K562 (cell line): ENCODE data around the gene SREBF1. TPM values are rescaled to one million over a fixed set of nuclear protein-coding genes. Genes with fewer than 3 reads are reported as not detected.

Experiments
- CREM ChIP-seq: IDR thresholded peaks from 2 replicates; pipeline ENCODE4 v1.6.1; 2014; ENCODE audit warnings: antibody characterized with exemption, low read depth
- CTBP1 ChIP-seq: fragments of 450-650 bp; IDR thresholded peaks from 2 replicates; pipeline ENCODE4 v1.6.1; 2016; ENCODE audit warnings: borderline replicate concordance
- DPF2 ChIP-seq: fragments of 450-650 bp; IDR thresholded peaks from 2 replicates; pipeline ENCODE4 v1.6.1; 2016
- HDAC3 ChIP-seq: fragments of 450-650 bp; IDR thresholded peaks from 2 replicates; pipeline ENCODE4 v1.6.1; 2018; ENCODE audit warnings: borderline replicate concordance, mild to moderate bottlenecking, moderate library complexity; ENCODE audit not compliant: partially characterized antibody
- HNRNPLL ChIP-seq: fragments of 200-400 bp; formaldehyde crosslinking; IDR thresholded peaks from 2 replicates; pipeline ENCODE4 v1.6.1; 2017; ENCODE audit warnings: low read length, low read depth, mild to moderate bottlenecking; ENCODE audit not compliant: poor library complexity, severe bottlenecking
- KAT2B ChIP-seq: IDR thresholded peaks from one replicate; pipeline ENCODE4 v1.6.1; 2012; ENCODE audit warnings: low read depth, mild to moderate bottlenecking, control low read depth, inconsistent platforms, low read length, moderate library complexity
- NBN ChIP-seq: fragments of 450-650 bp; IDR thresholded peaks from 2 replicates; pipeline ENCODE4 v1.6.1; 2016; ENCODE audit warnings: low read depth, mild to moderate bottlenecking
- RB1 ChIP-seq: fragments of 450-650 bp; IDR thresholded peaks from 2 replicates; pipeline ENCODE4 v1.6.1; 2017; ENCODE audit warnings: low read depth, mild to moderate bottlenecking
- SMAD4 ChIP-seq: fragments of 250-450 bp; sonication (Bioruptor Pico); conservative IDR thresholded peaks from 2 replicates; pipeline ENCODE4 v1.8.0; 2021; ENCODE audit warnings: inconsistent platforms, mild to moderate bottlenecking, moderate library complexity
- SREBF1 ChIP-seq: fragments of 150-350 bp; IDR thresholded peaks from 2 replicates; pipeline ENCODE4 v1.6.1; 2014; ENCODE audit warnings: antibody characterized with exemption, low read depth, low read length, borderline replicate concordance
- TCF3 ChIP-seq: sonication (generic); formaldehyde crosslinking; IDR thresholded peaks from 2 replicates; pipeline ENCODE4 v1.4.0; 2020; ENCODE audit warnings: mild to moderate bottlenecking, missing genetic modification reagents
- TEAD1 ChIP-seq, 2 experiments: fragments of 450-650 bp in 1 of 2; sonication (generic) in 1 of 2; formaldehyde crosslinking; IDR thresholded peaks; 2 replicates each; pipeline versions ENCODE4 v1.4.0 to v1.8.0; 2020 to 2022; ENCODE audit warnings: mild to moderate bottlenecking in 2 of 2, missing genetic modification reagents in 1 of 2
- polyA plus RNA-seq, 8 experiments: library from polyadenylated mRNA; depleted of rRNA in 4 of 8; stranded (reverse) in 5 of 8; unstranded in 3 of 8; fragments of >200 nt; fragmentation: Nextera tagmentation in 2 of 8; fragmentation: Illumina TruSeq in 1 of 8; extraction: Ambion mirVana in 2 of 8; extraction: Trizol in 1 of 8; gene quantifications; 2 replicates each; pipeline versions ENCODE4 v1.2.1 to v1.2.3, GENCODE V29; 2011 to 2014; ENCODE audit warnings: inconsistent platforms in 1 of 8, missing spikeins in 1 of 8
- total RNA-seq, 7 experiments: library from RNA; depleted of rRNA in 6 of 7; stranded (reverse); fragments of >200 nt in 6 of 7; fragmentation: Illumina TruSeq in 2 of 7; extraction: Trizol in 2 of 7; gene quantifications; 2 replicates each; pipeline versions ENCODE4 v1.2.1 to v1.2.3, GENCODE V29; 2011 to 2021; ENCODE audit warnings: low replicate concordance in 1 of 7
- TF ChIP-seq, protein P1 (sequence below): sonication (generic); formaldehyde crosslinking; IDR thresholded peaks from 2 replicates; pipeline ENCODE4 v1.8.0; 2022; ENCODE audit warnings: missing genetic modification reagents, mild to moderate bottlenecking, moderate library complexity, borderline replicate concordance
- TF ChIP-seq, protein P2 (sequence below), 2 experiments: IDR thresholded peaks; 2 replicates each; pipeline ENCODE4 v1.6.1; 2011; ENCODE audit warnings: borderline replicate concordance in 1 of 2, control low read depth in 1 of 2, low read depth in 1 of 2, low read length in 1 of 2, mild to moderate bottlenecking in 1 of 2, mixed read lengths in 1 of 2, moderate library complexity in 1 of 2; ENCODE audit not compliant: insufficient read depth in 1 of 2, insufficient read length in 1 of 2, poor library complexity in 1 of 2, severe bottlenecking in 1 of 2; ENCODE audit errors: extremely low read depth in 1 of 2
- TF ChIP-seq, protein P3 (sequence below), 2 experiments: fragments of 150-350 bp in 1 of 2; IDR thresholded peaks; 2 replicates each; pipeline ENCODE4 v1.6.1; 2012 to 2016; ENCODE audit warnings: low read depth in 2 of 2, low read length in 2 of 2, mild to moderate bottlenecking in 1 of 2, moderate library complexity in 1 of 2
- TF ChIP-seq, protein P4 (sequence below): sonication (generic); formaldehyde crosslinking; IDR thresholded peaks from 2 replicates; pipeline ENCODE4 v1.8.1; 2023; ENCODE audit warnings: mild to moderate bottlenecking, missing genetic modification reagents
- TF ChIP-seq, protein P5 (sequence below): fragments of 200-800 bp; sonication (Bioruptor generic); IDR thresholded peaks from 2 replicates; pipeline ENCODE4 v1.6.1; 2017; ENCODE audit warnings: missing genetic modification characterization, missing compliant biosample characterization

Gene SREBF1
- total and polyA plus RNA-seq, 9 of the 15 experiments (the other 6 are each of a cell fraction or from before 2014, with no cell fraction given): 1.6 to 169 (median 69.4) TPM

DNA sequence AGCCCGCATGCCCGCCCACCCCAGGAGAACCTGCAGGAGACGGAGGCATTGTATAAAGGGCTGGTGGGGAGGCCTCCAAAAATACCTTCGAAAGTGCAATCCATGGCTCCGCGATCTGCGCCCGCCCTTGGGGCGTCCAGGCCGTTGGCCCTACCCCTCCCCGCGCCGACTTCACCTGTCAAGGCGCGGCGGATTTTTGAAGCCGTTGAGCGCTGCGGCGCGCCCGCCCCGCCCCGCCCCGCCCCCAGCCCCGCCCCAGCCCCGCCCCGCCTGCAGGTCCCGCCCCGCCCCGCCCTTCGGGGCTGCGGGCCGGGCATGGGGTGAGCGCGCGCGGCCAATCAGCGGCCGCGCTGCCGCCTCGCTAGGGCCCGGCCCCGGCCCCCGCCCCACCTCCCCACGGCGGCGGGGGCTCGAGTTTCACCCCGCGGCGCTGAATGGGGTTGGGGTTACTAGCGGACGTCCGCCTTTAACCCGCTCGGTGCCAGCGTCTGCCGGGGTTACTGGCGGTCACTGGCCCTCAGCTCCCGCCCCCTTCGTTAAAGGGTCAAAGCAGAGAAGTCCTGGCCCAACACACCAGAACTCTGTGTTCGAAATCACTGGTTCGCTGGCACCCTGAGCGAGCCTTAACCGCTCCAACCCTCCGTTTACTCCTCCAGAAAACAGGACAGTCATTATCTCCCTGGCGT is 13.2 kb downstream of the SREBF1 start (continued):
- TF ChIP-seq HDAC3: peak; percentile 51
- TF ChIP-seq SMAD4 (CRISPR knock-in tag): peak; percentile 95
- TF ChIP-seq TEAD1 (CRISPR knock-in tag; IDR thresholded peaks at IDR 0.05): no peak
- peak; percentile 90 for TF ChIP-seq SREBF1
- TF ChIP-seq TCF3 (CRISPR knock-in tag): peak; percentile 64
- TF ChIP-seq, protein P1, sequence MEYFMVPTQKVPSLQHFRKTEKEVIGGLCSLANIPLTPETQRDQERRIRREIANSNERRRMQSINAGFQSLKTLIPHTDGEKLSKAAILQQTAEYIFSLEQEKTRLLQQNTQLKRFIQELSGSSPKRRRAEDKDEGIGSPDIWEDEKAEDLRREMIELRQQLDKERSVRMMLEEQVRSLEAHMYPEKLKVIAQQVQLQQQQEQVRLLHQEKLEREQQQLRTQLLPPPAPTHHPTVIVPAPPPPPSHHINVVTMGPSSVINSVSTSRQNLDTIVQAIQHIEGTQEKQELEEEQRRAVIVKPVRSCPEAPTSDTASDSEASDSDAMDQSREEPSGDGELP (CRISPR knock-in tag): no peak
- 0 out of 2 replicates have a peak, but pooled peaks have one; percentile 20 for TF ChIP-seq RB1
- TF ChIP-seq, protein P2, sequence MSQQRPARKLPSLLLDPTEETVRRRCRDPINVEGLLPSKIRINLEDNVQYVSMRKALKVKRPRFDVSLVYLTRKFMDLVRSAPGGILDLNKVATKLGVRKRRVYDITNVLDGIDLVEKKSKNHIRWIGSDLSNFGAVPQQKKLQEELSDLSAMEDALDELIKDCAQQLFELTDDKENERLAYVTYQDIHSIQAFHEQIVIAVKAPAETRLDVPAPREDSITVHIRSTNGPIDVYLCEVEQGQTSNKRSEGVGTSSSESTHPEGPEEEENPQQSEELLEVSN (IDR thresholded peaks at IDR 0.05; ENCODE audit: borderline replicate concordance in 1 of 2, extremely low read depth in 1 of 2, insufficient read depth in 1 of 2, insufficient read length in 1 of 2, low read depth in 1 of 2, low read length in 1 of 2, poor library complexity in 1 of 2, severe bottlenecking in 1 of 2): peak in 1 of 2 experiments; percentile 45
- TF ChIP-seq, protein P3, sequence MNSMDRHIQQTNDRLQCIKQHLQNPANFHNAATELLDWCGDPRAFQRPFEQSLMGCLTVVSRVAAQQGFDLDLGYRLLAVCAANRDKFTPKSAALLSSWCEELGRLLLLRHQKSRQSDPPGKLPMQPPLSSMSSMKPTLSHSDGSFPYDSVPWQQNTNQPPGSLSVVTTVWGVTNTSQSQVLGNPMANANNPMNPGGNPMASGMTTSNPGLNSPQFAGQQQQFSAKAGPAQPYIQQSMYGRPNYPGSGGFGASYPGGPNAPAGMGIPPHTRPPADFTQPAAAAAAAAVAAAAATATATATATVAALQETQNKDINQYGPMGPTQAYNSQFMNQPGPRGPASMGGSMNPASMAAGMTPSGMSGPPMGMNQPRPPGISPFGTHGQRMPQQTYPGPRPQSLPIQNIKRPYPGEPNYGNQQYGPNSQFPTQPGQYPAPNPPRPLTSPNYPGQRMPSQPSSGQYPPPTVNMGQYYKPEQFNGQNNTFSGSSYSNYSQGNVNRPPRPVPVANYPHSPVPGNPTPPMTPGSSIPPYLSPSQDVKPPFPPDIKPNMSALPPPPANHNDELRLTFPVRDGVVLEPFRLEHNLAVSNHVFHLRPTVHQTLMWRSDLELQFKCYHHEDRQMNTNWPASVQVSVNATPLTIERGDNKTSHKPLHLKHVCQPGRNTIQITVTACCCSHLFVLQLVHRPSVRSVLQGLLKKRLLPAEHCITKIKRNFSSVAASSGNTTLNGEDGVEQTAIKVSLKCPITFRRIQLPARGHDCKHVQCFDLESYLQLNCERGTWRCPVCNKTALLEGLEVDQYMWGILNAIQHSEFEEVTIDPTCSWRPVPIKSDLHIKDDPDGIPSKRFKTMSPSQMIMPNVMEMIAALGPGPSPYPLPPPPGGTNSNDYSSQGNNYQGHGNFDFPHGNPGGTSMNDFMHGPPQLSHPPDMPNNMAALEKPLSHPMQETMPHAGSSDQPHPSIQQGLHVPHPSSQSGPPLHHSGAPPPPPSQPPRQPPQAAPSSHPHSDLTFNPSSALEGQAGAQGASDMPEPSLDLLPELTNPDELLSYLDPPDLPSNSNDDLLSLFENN (IDR thresholded peaks at IDR 0.05; ENCODE audit: low read depth in 2 of 2, low read length in 2 of 2): 0 out of 4 replicates have a peak, but pooled peaks of 1 of the 2 experiments have one; percentile 39
- peak; percentile 81; the same call in 1 of the 2 replicates for TF ChIP-seq DPF2
- no peak for TF ChIP-seq KAT2B
- TF ChIP-seq CREM: peak; percentile 56; the same call in 1 of the 2 replicates
- TF ChIP-seq CTBP1: peak; percentile 35
- TF ChIP-seq NBN: peak; percentile 69; the same call in 1 of the 2 replicates
- TF ChIP-seq, protein P4, sequence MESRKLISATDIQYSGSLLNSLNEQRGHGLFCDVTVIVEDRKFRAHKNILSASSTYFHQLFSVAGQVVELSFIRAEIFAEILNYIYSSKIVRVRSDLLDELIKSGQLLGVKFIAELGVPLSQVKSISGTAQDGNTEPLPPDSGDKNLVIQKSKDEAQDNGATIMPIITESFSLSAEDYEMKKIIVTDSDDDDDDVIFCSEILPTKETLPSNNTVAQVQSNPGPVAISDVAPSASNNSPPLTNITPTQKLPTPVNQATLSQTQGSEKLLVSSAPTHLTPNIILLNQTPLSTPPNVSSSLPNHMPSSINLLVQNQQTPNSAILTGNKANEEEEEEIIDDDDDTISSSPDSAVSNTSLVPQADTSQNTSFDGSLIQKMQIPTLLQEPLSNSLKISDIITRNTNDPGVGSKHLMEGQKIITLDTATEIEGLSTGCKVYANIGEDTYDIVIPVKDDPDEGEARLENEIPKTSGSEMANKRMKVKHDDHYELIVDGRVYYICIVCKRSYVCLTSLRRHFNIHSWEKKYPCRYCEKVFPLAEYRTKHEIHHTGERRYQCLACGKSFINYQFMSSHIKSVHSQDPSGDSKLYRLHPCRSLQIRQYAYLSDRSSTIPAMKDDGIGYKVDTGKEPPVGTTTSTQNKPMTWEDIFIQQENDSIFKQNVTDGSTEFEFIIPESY (CRISPR knock-in tag): no peak
- TF ChIP-seq HNRNPLL: no peak
- TF ChIP-seq, protein P5, sequence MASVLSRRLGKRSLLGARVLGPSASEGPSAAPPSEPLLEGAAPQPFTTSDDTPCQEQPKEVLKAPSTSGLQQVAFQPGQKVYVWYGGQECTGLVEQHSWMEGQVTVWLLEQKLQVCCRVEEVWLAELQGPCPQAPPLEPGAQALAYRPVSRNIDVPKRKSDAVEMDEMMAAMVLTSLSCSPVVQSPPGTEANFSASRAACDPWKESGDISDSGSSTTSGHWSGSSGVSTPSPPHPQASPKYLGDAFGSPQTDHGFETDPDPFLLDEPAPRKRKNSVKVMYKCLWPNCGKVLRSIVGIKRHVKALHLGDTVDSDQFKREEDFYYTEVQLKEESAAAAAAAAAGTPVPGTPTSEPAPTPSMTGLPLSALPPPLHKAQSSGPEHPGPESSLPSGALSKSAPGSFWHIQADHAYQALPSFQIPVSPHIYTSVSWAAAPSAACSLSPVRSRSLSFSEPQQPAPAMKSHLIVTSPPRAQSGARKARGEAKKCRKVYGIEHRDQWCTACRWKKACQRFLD: peak; percentile 46; the same call in 1 of the 2 replicates
